Measurements from ENCODE around the gene TMC2.

DNA sequence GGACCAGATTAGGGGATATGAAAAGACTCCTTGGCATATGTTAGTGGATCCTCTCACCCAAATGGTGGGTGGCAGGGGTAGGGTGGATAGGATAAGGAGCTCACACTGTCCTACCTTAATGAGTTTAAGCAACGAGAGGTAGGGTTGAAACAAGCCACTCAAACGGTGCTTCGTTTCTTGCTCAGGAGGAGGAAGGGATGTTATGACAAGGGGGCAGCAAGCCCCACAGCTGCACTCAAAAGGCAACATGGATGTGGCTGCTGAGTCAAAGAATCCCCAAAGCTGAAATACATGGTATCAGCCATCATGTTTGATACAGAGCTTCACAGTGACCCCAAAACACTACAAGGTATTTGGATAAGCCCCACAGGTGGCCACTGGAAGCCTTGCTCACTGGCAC, 136.1 kb downstream of the TMC2 start:
- TF ChIP-seq, protein P1, sequence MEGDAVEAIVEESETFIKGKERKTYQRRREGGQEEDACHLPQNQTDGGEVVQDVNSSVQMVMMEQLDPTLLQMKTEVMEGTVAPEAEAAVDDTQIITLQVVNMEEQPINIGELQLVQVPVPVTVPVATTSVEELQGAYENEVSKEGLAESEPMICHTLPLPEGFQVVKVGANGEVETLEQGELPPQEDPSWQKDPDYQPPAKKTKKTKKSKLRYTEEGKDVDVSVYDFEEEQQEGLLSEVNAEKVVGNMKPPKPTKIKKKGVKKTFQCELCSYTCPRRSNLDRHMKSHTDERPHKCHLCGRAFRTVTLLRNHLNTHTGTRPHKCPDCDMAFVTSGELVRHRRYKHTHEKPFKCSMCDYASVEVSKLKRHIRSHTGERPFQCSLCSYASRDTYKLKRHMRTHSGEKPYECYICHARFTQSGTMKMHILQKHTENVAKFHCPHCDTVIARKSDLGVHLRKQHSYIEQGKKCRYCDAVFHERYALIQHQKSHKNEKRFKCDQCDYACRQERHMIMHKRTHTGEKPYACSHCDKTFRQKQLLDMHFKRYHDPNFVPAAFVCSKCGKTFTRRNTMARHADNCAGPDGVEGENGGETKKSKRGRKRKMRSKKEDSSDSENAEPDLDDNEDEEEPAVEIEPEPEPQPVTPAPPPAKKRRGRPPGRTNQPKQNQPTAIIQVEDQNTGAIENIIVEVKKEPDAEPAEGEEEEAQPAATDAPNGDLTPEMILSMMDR (IDR thresholded peaks at IDR 0.05), result no peak
- TF ChIP-seq, protein P2, sequence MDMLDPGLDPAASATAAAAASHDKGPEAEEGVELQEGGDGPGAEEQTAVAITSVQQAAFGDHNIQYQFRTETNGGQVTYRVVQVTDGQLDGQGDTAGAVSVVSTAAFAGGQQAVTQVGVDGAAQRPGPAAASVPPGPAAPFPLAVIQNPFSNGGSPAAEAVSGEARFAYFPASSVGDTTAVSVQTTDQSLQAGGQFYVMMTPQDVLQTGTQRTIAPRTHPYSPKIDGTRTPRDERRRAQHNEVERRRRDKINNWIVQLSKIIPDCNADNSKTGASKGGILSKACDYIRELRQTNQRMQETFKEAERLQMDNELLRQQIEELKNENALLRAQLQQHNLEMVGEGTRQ (IDR thresholded peaks at IDR 0.05; ENCODE audit: borderline replicate concordance, low read depth, low read length), result no peak
- TF ChIP-seq TCF12 (IDR thresholded peaks at IDR 0.05) (no peak), FOXM1 (IDR thresholded peaks at IDR 0.05; ENCODE audit: low read depth) (no peak), FOXJ3 (CRISPR knock-in tag; IDR thresholded peaks at IDR 0.05) (no peak), RAD21 (IDR thresholded peaks at IDR 0.05; ENCODE audit: low read length) (no peak), POLR2AphosphoS5 (IDR thresholded peaks at IDR 0.05; ENCODE audit: low read depth, low read length) (no peak), TEAD4 (IDR thresholded peaks at IDR 0.05; ENCODE audit: borderline replicate concordance, insufficient read depth) (no peak), SMC3 (IDR thresholded peaks at IDR 0.05; ENCODE audit: low read depth, low read length) (no peak), YY1 (IDR thresholded peaks at IDR 0.05; ENCODE audit: low read depth) (no peak), GABPA (IDR thresholded peaks at IDR 0.05; ENCODE audit: low read depth) (no peak)
- TF ChIP-seq, protein P3, sequence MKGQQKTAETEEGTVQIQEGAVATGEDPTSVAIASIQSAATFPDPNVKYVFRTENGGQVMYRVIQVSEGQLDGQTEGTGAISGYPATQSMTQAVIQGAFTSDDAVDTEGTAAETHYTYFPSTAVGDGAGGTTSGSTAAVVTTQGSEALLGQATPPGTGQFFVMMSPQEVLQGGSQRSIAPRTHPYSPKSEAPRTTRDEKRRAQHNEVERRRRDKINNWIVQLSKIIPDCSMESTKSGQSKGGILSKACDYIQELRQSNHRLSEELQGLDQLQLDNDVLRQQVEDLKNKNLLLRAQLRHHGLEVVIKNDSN (IDR thresholded peaks at IDR 0.05; ENCODE audit: borderline replicate concordance, low read depth), result no peak
- TF ChIP-seq, protein P4, sequence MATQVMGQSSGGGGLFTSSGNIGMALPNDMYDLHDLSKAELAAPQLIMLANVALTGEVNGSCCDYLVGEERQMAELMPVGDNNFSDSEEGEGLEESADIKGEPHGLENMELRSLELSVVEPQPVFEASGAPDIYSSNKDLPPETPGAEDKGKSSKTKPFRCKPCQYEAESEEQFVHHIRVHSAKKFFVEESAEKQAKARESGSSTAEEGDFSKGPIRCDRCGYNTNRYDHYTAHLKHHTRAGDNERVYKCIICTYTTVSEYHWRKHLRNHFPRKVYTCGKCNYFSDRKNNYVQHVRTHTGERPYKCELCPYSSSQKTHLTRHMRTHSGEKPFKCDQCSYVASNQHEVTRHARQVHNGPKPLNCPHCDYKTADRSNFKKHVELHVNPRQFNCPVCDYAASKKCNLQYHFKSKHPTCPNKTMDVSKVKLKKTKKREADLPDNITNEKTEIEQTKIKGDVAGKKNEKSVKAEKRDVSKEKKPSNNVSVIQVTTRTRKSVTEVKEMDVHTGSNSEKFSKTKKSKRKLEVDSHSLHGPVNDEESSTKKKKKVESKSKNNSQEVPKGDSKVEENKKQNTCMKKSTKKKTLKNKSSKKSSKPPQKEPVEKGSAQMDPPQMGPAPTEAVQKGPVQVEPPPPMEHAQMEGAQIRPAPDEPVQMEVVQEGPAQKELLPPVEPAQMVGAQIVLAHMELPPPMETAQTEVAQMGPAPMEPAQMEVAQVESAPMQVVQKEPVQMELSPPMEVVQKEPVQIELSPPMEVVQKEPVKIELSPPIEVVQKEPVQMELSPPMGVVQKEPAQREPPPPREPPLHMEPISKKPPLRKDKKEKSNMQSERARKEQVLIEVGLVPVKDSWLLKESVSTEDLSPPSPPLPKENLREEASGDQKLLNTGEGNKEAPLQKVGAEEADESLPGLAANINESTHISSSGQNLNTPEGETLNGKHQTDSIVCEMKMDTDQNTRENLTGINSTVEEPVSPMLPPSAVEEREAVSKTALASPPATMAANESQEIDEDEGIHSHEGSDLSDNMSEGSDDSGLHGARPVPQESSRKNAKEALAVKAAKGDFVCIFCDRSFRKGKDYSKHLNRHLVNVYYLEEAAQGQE (IDR thresholded peaks at IDR 0.05; ENCODE audit: low read depth, low read length), result no peak
- TF ChIP-seq, protein P5, sequence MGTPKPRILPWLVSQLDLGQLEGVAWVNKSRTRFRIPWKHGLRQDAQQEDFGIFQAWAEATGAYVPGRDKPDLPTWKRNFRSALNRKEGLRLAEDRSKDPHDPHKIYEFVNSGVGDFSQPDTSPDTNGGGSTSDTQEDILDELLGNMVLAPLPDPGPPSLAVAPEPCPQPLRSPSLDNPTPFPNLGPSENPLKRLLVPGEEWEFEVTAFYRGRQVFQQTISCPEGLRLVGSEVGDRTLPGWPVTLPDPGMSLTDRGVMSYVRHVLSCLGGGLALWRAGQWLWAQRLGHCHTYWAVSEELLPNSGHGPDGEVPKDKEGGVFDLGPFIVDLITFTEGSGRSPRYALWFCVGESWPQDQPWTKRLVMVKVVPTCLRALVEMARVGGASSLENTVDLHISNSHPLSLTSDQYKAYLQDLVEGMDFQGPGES (IDR thresholded peaks at IDR 0.05; ENCODE audit: low read depth, low read length), result no peak
